HEK293 (cell line): Measurements from ENCODE around the gene PARP9.

ENCODE experiments used
- CTCF ChIA-PET: fragments of 350-600 bp; formaldehyde crosslinking; extraction: SDS; loops from one replicate; lab custom pipeline; 2021; ENCODE audit warnings: antibody characterized with exemption; lab: Yijun Ruan, JAX
- POLR2A ChIA-PET: fragments of 300-600 bp; formaldehyde crosslinking; extraction: SDS; loops from one replicate; lab custom pipeline; 2020; ENCODE audit warnings: antibody characterized with exemption, inconsistent platforms; lab: Yijun Ruan, JAX
- H3K27ac ChIP-seq: fragments of 200-500 bp; sonication (Bioruptor generic); 2 replicates; pipeline ENCODE4 v1.5.1; 2014; ENCODE audit warnings: low read depth, low read length, control low read depth, inconsistent platforms; ENCODE audit errors: extremely low read depth
- H3K36me3 ChIP-seq, 2 experiments: fragments of 200-500 bp in 1 of 2; sonication (Bioruptor generic) in 1 of 2; 1 replicate in 1 of 2; 2 replicates in 1 of 2; pipeline ENCODE4 v1.5.1; 2014 to 2017; ENCODE audit warnings: inconsistent platforms in 2 of 2, low read length in 2 of 2; ENCODE audit not compliant: control insufficient read depth in 2 of 2, insufficient read depth in 1 of 2
- H3K4me1 ChIP-seq: fragments of 200-500 bp; sonication (Bioruptor generic); 2 replicates; pipeline ENCODE4 v1.5.1; 2014; ENCODE audit warnings: mild to moderate bottlenecking, low read length, inconsistent platforms; ENCODE audit not compliant: control insufficient read depth, insufficient read depth
- H3K4me3 ChIP-seq: 2 replicates; pipeline ENCODE4 v1.5.1; 2011; ENCODE audit warnings: low read depth, mild to moderate bottlenecking, control low read depth, low read length, moderate library complexity
- H3K9me3 ChIP-seq: fragments of 200-500 bp; sonication (Bioruptor generic); 2 replicates; pipeline ENCODE4 v1.5.1; 2014; ENCODE audit warnings: low read depth, low read length, inconsistent platforms; ENCODE audit not compliant: control insufficient read depth, insufficient read depth
- KLF1 ChIP-seq: fragments of 450-650 bp; formaldehyde crosslinking; IDR thresholded peaks from 2 replicates; pipeline ENCODE4 v1.5.1; 2016; ENCODE audit warnings: missing biosample characterization, missing genetic modification characterization
- SETDB1 ChIP-seq: IDR thresholded peaks from one replicate; pipeline ENCODE4 v1.6.1; 2017; ENCODE audit warnings: mild to moderate bottlenecking, low read length, moderate library complexity, mixed read lengths; ENCODE audit not compliant: insufficient read length
- TCF7L2 ChIP-seq: IDR thresholded peaks from 2 replicates; pipeline ENCODE4 v1.6.1; 2011; ENCODE audit warnings: low read depth, mild to moderate bottlenecking, inconsistent platforms, low read length, moderate library complexity, borderline replicate concordance
- TRIM28 ChIP-seq: IDR thresholded peaks from 2 replicates; pipeline ENCODE4 v1.6.1; 2011; ENCODE audit warnings: low read length, control low read depth, borderline replicate concordance
- WT1 ChIP-seq: fragments of 450-650 bp; formaldehyde crosslinking; IDR thresholded peaks from 2 replicates; pipeline ENCODE4 v1.5.1; 2016; ENCODE audit warnings: missing biosample characterization, missing genetic modification characterization
- ZBTB11 ChIP-seq: fragments of 450-650 bp; formaldehyde crosslinking; conservative IDR thresholded peaks from 2 replicates; pipeline ENCODE4 v1.5.1; 2016; ENCODE audit warnings: low read depth, missing biosample characterization, missing genetic modification characterization
- ZBTB17 ChIP-seq: fragments of 450-650 bp; formaldehyde crosslinking; IDR thresholded peaks from 2 replicates; pipeline ENCODE4 v1.5.1; 2016; ENCODE audit warnings: missing biosample characterization, missing genetic modification characterization
- ZBTB21 ChIP-seq: fragments of 450-650 bp; formaldehyde crosslinking; IDR thresholded peaks from 2 replicates; pipeline ENCODE4 v1.5.1; 2017; ENCODE audit warnings: missing biosample characterization, missing genetic modification characterization
- ZBTB8A ChIP-seq: fragments of 450-650 bp; formaldehyde crosslinking; IDR thresholded peaks from 2 replicates; pipeline ENCODE4 v1.5.1; 2016; ENCODE audit warnings: missing biosample characterization, missing genetic modification characterization
- ZFP37 ChIP-seq: fragments of 450-650 bp; formaldehyde crosslinking; IDR thresholded peaks from 2 replicates; pipeline ENCODE4 v1.5.1; 2016; ENCODE audit warnings: missing biosample characterization, missing genetic modification characterization
- ZNF112 ChIP-seq: fragments of 450-650 bp; formaldehyde crosslinking; IDR thresholded peaks from 2 replicates; pipeline ENCODE4 v1.5.0; 2017; ENCODE audit warnings: missing biosample characterization, missing genetic modification characterization
- ZNF114 ChIP-seq: fragments of 450-650 bp; formaldehyde crosslinking; IDR thresholded peaks from 2 replicates; pipeline ENCODE4 v1.5.0; 2017; ENCODE audit warnings: missing biosample characterization, missing genetic modification characterization
- ZNF184 ChIP-seq: fragments of 450-650 bp; IDR thresholded peaks from 2 replicates; pipeline ENCODE4 v1.5.1; 2018; ENCODE audit warnings: missing biosample characterization, mild to moderate bottlenecking, missing genetic modification characterization
- ZNF202 ChIP-seq: fragments of 450-650 bp; formaldehyde crosslinking; IDR thresholded peaks from 2 replicates; pipeline ENCODE4 v1.5.1; 2016; ENCODE audit warnings: missing biosample characterization, missing genetic modification characterization, borderline replicate concordance
- ZNF23 ChIP-seq: fragments of 450-650 bp; formaldehyde crosslinking; IDR thresholded peaks from 2 replicates; pipeline ENCODE4 v1.5.1; 2016; ENCODE audit warnings: missing biosample characterization, missing genetic modification characterization, borderline replicate concordance
- ZNF416 ChIP-seq: fragments of 450-650 bp; formaldehyde crosslinking; IDR thresholded peaks from 2 replicates; pipeline ENCODE4 v1.5.1; 2016; ENCODE audit warnings: missing biosample characterization, missing genetic modification characterization
- ZNF426 ChIP-seq: fragments of 450-650 bp; formaldehyde crosslinking; IDR thresholded peaks from 2 replicates; pipeline ENCODE4 v1.5.1; 2017; ENCODE audit warnings: missing biosample characterization, missing genetic modification characterization, mild to moderate bottlenecking, inconsistent platforms, moderate library complexity
- ZNF473 ChIP-seq: fragments of 450-650 bp; formaldehyde crosslinking; IDR thresholded peaks from 2 replicates; pipeline ENCODE4 v1.5.1; 2017; ENCODE audit warnings: missing biosample characterization, missing genetic modification characterization
- ZNF558 ChIP-seq: fragments of 450-650 bp; formaldehyde crosslinking; IDR thresholded peaks from 2 replicates; pipeline ENCODE4 v1.5.1; 2016; ENCODE audit warnings: missing biosample characterization, missing genetic modification characterization
- ZNF621 ChIP-seq: fragments of 450-650 bp; formaldehyde crosslinking; IDR thresholded peaks from 2 replicates; pipeline ENCODE4 v1.5.1; 2017; ENCODE audit warnings: missing biosample characterization, missing genetic modification characterization
- ZNF624 ChIP-seq: fragments of 450-650 bp; formaldehyde crosslinking; IDR thresholded peaks from 2 replicates; pipeline ENCODE4 v1.5.1; 2017; ENCODE audit warnings: missing biosample characterization, missing genetic modification characterization
- ZNF629 ChIP-seq: fragments of 450-650 bp; formaldehyde crosslinking; IDR thresholded peaks from 2 replicates; pipeline ENCODE4 v1.5.1; 2017; ENCODE audit warnings: missing biosample characterization, missing genetic modification characterization
- ZNF660 ChIP-seq: fragments of 450-650 bp; IDR thresholded peaks from 2 replicates; pipeline ENCODE4 v1.5.1; 2018; ENCODE audit warnings: missing biosample characterization, mild to moderate bottlenecking, missing genetic modification characterization
- ZNF664 ChIP-seq: fragments of 450-650 bp; formaldehyde crosslinking; IDR thresholded peaks from 2 replicates; pipeline ENCODE4 v1.5.1; 2016; ENCODE audit warnings: missing biosample characterization, missing genetic modification characterization
- ZNF692 ChIP-seq: fragments of 450-650 bp; formaldehyde crosslinking; IDR thresholded peaks from 2 replicates; pipeline ENCODE4 v1.5.1; 2016; ENCODE audit warnings: missing biosample characterization, missing genetic modification characterization
- ZNF76 ChIP-seq: fragments of 450-650 bp; formaldehyde crosslinking; IDR thresholded peaks from 2 replicates; pipeline ENCODE4; 2016; ENCODE audit warnings: low read depth, missing biosample characterization, missing genetic modification characterization, borderline replicate concordance
- ZNF768 ChIP-seq: fragments of 450-650 bp; formaldehyde crosslinking; IDR thresholded peaks from 2 replicates; pipeline ENCODE4 v1.5.1; 2018; ENCODE audit warnings: missing biosample characterization, mild to moderate bottlenecking, missing genetic modification characterization
- ZNF830 ChIP-seq: fragments of 450-650 bp; IDR thresholded peaks from 2 replicates; pipeline ENCODE4 v1.5.0; 2018; ENCODE audit warnings: missing biosample characterization, missing genetic modification characterization, low read depth, mild to moderate bottlenecking, moderate library complexity
- ZSCAN23 ChIP-seq: fragments of 450-650 bp; formaldehyde crosslinking; IDR thresholded peaks from 2 replicates; pipeline ENCODE4 v1.5.1; 2016; ENCODE audit warnings: missing biosample characterization, missing genetic modification characterization
- TF ChIP-seq, protein P1 (sequence below): fragments of 450-650 bp; formaldehyde crosslinking; IDR thresholded peaks from 2 replicates; pipeline ENCODE4 v1.5.1; 2016; ENCODE audit warnings: missing biosample characterization, missing genetic modification characterization
- TF ChIP-seq, protein P2 (sequence below): fragments of 450-650 bp; formaldehyde crosslinking; IDR thresholded peaks from 2 replicates; pipeline ENCODE4 v1.5.1; 2016; ENCODE audit warnings: missing biosample characterization, missing genetic modification characterization

Gene PARP9

GRCh38 chr3:122548076-122548475 lies 16.0 kb downstream of the PARP9 start:
- ChIA-PET CTCF (interaction anchor here (1.0 kb wide), 1 partner anchor 11 kb away, joined by 3 read pairs; no protein-coding TSS in a partner anchor), POLR2A (interaction anchor here (1.2 kb wide), 1 partner anchor 14 kb away, joined by 3 read pairs; no protein-coding TSS in a partner anchor)
- H3K4me1 ChIP-seq, result no peaks in the 10 kb centered on the region

DNA sequence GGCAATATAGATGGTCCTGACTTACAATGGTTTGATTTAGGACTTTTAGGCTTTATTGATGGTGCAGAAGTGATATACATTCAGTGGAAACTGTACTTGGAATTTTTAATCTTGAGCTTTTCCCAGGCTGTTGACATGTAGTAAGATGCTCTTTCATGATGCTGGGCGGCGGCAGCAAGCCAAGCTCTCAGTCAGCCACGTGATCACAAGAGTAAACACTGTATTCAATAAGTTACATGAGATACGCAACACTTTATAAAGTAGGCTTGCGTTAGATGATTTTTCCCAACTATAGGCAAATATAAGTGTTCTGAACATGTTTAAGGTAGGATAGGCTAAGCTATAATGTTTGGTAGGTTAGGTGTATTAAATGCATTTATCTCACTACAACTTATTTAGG lies 17.9 kb downstream of the PARP9 start:
- Histone ChIP-seq H3K4me3 (no peak overlapping the region), H3K9me3 (no peaks in the 10 kb centered on the region), H3K27ac (no peak overlapping the region), H3K4me1 (no peaks in the 10 kb centered on the region), H3K36me3 (peaks cover 0 to 5% of the 10 kb centered on the region in 2 experiments; a peak in 2 of 3 replicates)
- CTCF ChIA-PET, result no interaction called here
- POLR2A ChIA-PET, result no interaction called here
- TF ChIP-seq ZNF112 (tag by site-specific recombination) (no peak), ZBTB21 (tag by site-specific recombination) (no peak), ZNF830 (tag by site-specific recombination) (no peak), ZNF558 (tag by site-specific recombination) (no peak), TRIM28 (no peak), SETDB1 (no peak), ZNF621 (tag by site-specific recombination) (no peak), ZNF624 (tag by site-specific recombination) (no peak), ZNF629 (tag by site-specific recombination) (no peak), ZSCAN23 (tag by site-specific recombination) (no peak), ZNF660 (no peak), KLF1 (tag by site-specific recombination) (no peak)
- TF ChIP-seq, protein P1, sequence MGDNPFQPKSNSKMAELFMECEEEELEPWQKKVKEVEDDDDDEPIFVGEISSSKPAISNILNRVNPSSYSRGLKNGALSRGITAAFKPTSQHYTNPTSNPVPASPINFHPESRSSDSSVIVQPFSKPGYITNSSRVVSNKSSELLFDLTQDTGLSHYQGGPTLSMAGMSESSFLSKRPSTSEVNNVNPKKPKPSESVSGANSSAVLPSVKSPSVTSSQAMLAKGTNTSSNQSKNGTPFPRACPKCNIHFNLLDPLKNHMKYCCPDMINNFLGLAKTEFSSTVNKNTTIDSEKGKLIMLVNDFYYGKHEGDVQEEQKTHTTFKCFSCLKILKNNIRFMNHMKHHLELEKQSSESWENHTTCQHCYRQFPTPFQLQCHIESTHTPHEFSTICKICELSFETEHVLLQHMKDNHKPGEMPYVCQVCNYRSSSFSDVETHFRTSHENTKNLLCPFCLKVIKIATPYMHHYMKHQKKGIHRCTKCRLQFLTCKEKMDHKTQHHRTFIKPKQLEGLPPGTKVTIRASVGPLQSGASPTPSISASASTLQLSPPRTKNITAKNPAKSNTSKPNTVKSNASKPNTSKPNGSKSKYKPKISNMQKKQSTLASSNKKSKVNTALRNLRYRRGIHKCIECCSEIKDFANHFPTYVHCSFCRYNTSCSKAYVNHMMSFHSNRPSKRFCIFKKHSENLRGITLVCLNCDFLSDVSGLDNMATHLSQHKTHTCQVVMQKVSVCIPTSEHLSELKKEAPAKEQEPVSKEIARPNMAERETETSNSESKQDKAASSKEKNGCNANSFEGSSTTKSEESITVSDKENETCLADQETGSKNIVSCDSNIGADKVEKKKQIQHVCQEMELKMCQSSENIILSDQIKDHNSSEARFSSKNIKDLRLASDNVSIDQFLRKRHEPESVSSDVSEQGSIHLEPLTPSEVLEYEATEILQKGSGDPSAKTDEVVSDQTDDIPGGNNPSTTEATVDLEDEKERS, result no peak

More at GRCh38 chr3:122548076-122548475, 16.0 kb downstream of the PARP9 start:
- TF ChIP-seq ZBTB11 (tag by site-specific recombination), result no peak
- TF ChIP-seq ZNF664 (tag by site-specific recombination), result no peak
- no peak for TF ChIP-seq ZNF416 (tag by site-specific recombination)
- no peak for TF ChIP-seq TCF7L2
- TF ChIP-seq ZNF184, result no peak
- no peak for TF ChIP-seq ZBTB17
- TF ChIP-seq ZNF426 (tag by site-specific recombination), result no peak
- no peak for TF ChIP-seq ZNF692 (tag by site-specific recombination)
- TF ChIP-seq ZNF76 (tag by site-specific recombination), result no peak
- no peak for TF ChIP-seq WT1 (tag by site-specific recombination)
- no peak for TF ChIP-seq ZBTB8A
- TF ChIP-seq, protein P2, sequence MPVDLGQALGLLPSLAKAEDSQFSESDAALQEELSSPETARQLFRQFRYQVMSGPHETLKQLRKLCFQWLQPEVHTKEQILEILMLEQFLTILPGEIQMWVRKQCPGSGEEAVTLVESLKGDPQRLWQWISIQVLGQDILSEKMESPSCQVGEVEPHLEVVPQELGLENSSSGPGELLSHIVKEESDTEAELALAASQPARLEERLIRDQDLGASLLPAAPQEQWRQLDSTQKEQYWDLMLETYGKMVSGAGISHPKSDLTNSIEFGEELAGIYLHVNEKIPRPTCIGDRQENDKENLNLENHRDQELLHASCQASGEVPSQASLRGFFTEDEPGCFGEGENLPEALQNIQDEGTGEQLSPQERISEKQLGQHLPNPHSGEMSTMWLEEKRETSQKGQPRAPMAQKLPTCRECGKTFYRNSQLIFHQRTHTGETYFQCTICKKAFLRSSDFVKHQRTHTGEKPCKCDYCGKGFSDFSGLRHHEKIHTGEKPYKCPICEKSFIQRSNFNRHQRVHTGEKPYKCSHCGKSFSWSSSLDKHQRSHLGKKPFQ (tag by site-specific recombination), result no peak
- no peak for TF ChIP-seq ZFP37
- TF ChIP-seq ZNF473 (tag by site-specific recombination), result no peak
- TF ChIP-seq ZNF768 (tag by site-specific recombination), result no peak
- no peak for TF ChIP-seq ZNF23
- TF ChIP-seq ZNF114, result no peak
- TF ChIP-seq ZNF202 (tag by site-specific recombination), result no peak
- Histone ChIP-seq H3K27ac (no peak overlapping the region), H3K9me3 (no peaks in the 10 kb centered on the region), H3K4me3 (no peak overlapping the region), H3K36me3 (peaks cover 0 to 5% of the 10 kb centered on the region in 2 experiments; a peak in 2 of 3 replicates)
